ENCODE results near the gene SLC22A16. TPM values are rescaled to one million over a fixed set of nuclear protein-coding genes. Genes with fewer than 3 reads are reported as not detected.

The SLC22A16 gene
- total and polyA plus RNA-seq, 10 of the 15 experiments (the other 5 are each of a cell fraction or from before 2014, with no cell fraction given), result not detected

DNA sequence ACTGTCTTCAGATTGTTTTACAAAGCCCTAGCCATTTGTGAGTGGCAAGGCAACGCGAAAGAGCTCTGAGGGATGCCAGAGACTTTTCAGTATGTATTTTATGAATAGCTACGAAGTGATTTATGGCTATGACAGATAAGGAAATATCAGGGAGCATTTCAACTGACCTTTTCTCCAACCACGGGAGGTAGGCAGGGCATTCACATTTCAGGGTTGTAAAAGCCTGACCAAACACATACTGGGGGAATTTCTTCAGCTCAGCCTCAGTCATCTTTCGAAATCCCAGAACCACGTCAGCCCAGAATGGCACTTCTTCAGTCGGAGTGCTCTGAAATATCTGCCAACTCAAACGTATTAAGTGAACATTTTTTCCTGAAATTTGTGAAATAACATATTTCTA is 71.8 kb downstream of the SLC22A16 start:
- Histone ChIP-seq H3K27ac (ENCODE audit: control insufficient read depth, insufficient read depth) (no peak overlapping the region), H3K4me2 (ENCODE audit: control insufficient read depth, insufficient read depth) (no peak overlapping the region), H3K4me3 (no peak overlapping the region), H3K36me3 (ENCODE audit: control insufficient read depth in 2 of 2, insufficient read depth in 2 of 2, low read length in 1 of 2) (no peaks in the 10 kb centered on the region), H2AFZ (ENCODE audit: control insufficient read depth, low read depth, low read length) (no peak overlapping the region), H3K9me3 (replicated peaks; ENCODE audit: control insufficient read depth, insufficient read depth, low read length) (no peaks in the 10 kb centered on the region), H3K9ac (ENCODE audit: control insufficient read depth, insufficient read depth, low read length) (no peak overlapping the region), H4K20me1 (ENCODE audit: control insufficient read depth, insufficient read depth) (no peaks in the 10 kb centered on the region), H3K4me1 (ENCODE audit: control insufficient read depth, insufficient read depth, low read length) (no peaks in the 10 kb centered on the region), H3K27me3 (replicated peaks in 1 of 2; ENCODE audit: control insufficient read depth in 2 of 2, insufficient read depth in 2 of 2, low read length in 1 of 2) (no peaks in the 10 kb centered on the region; a peak in 3 of 4 replicates), H3K79me2 (ENCODE audit: control insufficient read depth, insufficient read depth, low read length) (no peaks in the 10 kb centered on the region)
- no peak for ATAC-seq
- DNase-seq (ENCODE audit: low read depth, low spot score), result no peak
- SMC1A ChIA-PET (ENCODE audit: uncharacterized antibody, unreplicated experiment), result interaction anchor here (1.0 to 1.8 kb wide), 3 partner anchors 8 to 18 kb away, joined by 3 to 4 read pairs (median 3); no protein-coding TSS in a partner anchor
- CTCF ChIA-PET, result interaction anchor here (1.4 to 4.1 kb wide), 2 partner anchors 13 to 226 kb away, joined by 3 to 14 read pairs; no protein-coding TSS in a partner anchor
- intact Hi-C loops (cut with micrococcal nuclease; ENCODE audit: unreplicated experiment), result no loop called here
- in situ Hi-C loops (cut with MboI), result no loop called here
- RAD21 ChIA-PET (ENCODE audit: unreplicated experiment), result interaction anchor here (1.1 kb wide), 1 partner anchor 12 kb away, joined by 3 read pairs; no protein-coding TSS in a partner anchor
- no TSS peak for BruUV-seq (replicated peaks)
- TF ChIP-seq ATF7 (IDR thresholded peaks at IDR 0.05; ENCODE audit: low read depth) (no peak), FOXK2 (IDR thresholded peaks at IDR 0.05) (no peak), SMC3 (IDR thresholded peaks at IDR 0.05; ENCODE audit: borderline replicate concordance, low read length) (no peak), NR2C2 (IDR thresholded peaks at IDR 0.05; ENCODE audit: borderline replicate concordance, control insufficient read depth, insufficient read length, low read depth) (no peak), HDAC2 (IDR thresholded peaks at IDR 0.05) (no peak), HCFC1 (IDR thresholded peaks at IDR 0.05; ENCODE audit: low read length) (no peak), TAF1 (IDR thresholded peaks at IDR 0.05; ENCODE audit: borderline replicate concordance, low read depth, low read length) (no peak), CBFB (IDR thresholded peaks at IDR 0.05; ENCODE audit: low read depth) (no peak)
- TF ChIP-seq, protein P1, sequence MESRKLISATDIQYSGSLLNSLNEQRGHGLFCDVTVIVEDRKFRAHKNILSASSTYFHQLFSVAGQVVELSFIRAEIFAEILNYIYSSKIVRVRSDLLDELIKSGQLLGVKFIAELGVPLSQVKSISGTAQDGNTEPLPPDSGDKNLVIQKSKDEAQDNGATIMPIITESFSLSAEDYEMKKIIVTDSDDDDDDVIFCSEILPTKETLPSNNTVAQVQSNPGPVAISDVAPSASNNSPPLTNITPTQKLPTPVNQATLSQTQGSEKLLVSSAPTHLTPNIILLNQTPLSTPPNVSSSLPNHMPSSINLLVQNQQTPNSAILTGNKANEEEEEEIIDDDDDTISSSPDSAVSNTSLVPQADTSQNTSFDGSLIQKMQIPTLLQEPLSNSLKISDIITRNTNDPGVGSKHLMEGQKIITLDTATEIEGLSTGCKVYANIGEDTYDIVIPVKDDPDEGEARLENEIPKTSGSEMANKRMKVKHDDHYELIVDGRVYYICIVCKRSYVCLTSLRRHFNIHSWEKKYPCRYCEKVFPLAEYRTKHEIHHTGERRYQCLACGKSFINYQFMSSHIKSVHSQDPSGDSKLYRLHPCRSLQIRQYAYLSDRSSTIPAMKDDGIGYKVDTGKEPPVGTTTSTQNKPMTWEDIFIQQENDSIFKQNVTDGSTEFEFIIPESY (IDR thresholded peaks at IDR 0.05), result no peak
- TF ChIP-seq, protein P2, sequence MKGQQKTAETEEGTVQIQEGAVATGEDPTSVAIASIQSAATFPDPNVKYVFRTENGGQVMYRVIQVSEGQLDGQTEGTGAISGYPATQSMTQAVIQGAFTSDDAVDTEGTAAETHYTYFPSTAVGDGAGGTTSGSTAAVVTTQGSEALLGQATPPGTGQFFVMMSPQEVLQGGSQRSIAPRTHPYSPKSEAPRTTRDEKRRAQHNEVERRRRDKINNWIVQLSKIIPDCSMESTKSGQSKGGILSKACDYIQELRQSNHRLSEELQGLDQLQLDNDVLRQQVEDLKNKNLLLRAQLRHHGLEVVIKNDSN (IDR thresholded peaks at IDR 0.05; ENCODE audit: borderline replicate concordance, extremely low read length, insufficient read depth, low read depth, low read length), result no peak
- TF ChIP-seq, protein P3, sequence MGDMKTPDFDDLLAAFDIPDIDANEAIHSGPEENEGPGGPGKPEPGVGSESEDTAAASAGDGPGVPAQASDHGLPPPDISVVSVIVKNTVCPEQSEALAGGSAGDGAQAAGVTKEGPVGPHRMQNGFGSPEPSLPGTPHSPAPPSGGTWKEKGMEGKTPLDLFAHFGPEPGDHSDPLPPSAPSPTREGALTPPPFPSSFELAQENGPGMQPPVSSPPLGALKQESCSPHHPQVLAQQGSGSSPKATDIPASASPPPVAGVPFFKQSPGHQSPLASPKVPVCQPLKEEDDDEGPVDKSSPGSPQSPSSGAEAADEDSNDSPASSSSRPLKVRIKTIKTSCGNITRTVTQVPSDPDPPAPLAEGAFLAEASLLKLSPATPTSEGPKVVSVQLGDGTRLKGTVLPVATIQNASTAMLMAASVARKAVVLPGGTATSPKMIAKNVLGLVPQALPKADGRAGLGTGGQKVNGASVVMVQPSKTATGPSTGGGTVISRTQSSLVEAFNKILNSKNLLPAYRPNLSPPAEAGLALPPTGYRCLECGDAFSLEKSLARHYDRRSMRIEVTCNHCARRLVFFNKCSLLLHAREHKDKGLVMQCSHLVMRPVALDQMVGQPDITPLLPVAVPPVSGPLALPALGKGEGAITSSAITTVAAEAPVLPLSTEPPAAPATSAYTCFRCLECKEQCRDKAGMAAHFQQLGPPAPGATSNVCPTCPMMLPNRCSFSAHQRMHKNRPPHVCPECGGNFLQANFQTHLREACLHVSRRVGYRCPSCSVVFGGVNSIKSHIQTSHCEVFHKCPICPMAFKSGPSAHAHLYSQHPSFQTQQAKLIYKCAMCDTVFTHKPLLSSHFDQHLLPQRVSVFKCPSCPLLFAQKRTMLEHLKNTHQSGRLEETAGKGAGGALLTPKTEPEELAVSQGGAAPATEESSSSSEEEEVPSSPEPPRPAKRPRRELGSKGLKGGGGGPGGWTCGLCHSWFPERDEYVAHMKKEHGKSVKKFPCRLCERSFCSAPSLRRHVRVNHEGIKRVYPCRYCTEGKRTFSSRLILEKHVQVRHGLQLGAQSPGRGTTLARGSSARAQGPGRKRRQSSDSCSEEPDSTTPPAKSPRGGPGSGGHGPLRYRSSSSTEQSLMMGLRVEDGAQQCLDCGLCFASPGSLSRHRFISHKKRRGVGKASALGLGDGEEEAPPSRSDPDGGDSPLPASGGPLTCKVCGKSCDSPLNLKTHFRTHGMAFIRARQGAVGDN (IDR thresholded peaks at IDR 0.05), result no peak
- no peak for FAIRE-seq
- POLR2A ChIA-PET, result no interaction called here
- 43% methylated on average over 8 of the region's 8 CpGs for WGBS (ENCODE audit: insufficient coverage, insufficient replicate concordance, low lambda C conversion rate, missing lambda C conversion rate)

Data from GM12878 (cell line).